CD4-positive, alpha-beta T cell treated with Interleukin-10 for 1 hour (primary cell): ENCODE data around the gene CLEC20A.
A peak's percentile ranks its signal among the peaks of the same experiment; 100 is the strongest.

Source experiments
- DNase-seq: peaks from one replicate; pipeline ENCODE4 v3.0.0-alpha.2; 2020

Gene CLEC20A

DNA sequence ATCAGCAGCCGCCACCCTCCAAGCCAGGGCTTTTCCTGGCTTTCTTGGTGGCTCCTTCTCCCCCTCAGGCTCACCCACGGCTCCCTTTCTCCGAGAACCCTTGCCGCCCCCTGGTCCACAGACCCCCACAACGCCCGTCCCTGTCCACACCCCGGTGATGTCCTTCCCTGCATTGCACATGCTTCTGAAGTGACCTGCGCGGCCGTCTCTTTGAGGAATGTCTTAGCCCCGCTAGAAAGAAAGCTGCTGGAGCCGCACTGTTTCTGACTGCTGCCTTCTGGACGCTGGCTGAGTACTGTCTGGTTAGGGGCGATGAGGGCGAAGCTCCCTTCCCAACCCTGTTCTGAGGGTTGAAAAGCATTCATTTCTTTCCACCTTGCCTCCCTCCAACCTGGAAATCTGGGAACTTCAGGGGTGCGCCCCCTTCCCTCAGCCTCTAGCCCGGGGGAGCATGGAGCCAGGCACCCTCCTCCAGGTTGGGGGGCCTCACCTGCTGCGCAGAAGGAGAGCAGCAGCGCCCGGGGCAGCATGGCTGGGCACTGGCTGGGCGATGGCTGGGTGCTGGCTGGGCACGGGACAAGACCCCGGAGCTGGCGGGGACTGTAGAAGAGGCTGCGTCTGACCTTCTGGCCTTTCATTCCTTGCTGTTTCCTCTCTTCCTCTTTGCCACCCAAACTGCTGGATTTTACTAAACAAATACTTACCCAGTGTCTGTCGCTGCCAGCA lies at the start of gene CLEC20A:
TSS of gene CLEC20A (minus strand) at position 555 of the 726 bp plus-strand sequence. CDS start at position 530, 25 bp downstream.
- no peak for DNase-seq

DNA sequence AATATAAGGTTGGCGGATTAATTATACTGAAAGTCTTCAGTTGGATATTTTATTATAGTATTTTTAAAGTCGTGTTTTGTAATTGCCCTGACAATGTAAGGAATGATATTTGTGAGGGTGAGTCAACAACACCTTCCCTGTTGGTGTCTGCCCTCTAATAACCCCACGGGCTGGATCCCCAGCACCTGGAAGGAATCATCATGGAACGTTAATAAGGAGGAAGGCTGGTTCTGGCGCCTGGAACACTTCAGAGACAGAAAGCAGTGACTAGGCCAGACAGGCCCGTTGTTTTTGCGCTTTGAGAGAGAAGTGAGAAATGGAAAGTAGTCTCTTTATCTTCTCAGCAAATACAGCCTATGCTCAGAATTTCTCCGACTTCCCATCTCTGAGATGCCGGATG lies 47.8 kb upstream of the CLEC20A start:
- no peak for DNase-seq

DNA sequence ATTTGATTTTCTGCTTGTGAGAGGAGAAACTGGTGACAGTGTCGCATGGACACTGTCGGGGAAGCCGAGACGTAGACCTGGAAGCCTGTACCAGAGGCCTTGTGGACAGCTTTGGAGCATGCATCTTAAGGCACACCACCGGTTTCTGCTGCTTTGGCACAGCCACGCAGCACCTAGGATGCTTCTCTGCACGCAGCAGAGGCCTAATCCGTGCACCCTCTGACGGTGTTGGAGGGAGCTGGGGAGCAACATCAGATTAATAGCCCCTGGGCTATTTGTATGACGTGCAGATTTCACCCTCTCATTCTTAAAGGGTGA lies 46.5 kb upstream of the CLEC20A start:
- DNase-seq = no peak

DNA sequence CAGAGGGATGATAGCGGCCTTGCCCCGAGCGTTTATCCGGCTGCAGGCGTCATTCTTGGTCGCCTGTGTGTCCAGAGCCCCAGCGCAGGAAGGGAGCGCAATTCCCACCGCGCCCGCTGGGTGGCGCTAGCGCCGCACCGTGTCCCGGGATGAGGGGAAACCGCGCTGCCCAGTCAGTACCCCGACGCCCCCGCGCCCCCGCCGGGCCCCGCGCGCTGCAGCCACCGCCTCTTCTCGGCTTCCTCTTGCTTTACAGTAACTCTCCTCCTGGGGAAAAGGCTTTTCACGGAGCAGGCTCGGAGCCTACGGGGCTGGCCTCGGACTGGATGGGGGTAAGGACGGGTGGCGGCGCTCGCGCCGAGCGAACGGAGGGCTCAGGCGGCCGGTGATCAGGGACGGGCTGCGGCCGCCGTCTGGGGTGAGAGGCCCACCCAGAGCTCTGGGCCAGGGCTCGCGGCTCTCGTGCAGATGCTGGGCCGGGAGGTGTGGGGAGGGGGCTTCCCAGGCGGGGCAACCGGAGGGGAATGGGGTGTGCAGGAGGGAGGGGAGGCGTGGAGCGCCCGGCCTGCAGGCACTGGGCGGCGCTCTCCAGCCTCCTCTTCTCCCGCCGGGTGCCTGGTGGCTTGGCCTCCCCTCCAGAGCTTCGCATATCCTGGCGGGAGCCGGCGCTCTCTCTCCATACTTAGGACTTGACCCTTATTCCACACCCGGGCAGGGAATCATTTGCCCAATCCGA lies 46.0 kb upstream of the CLEC20A start:
- DNase-seq = peak; percentile 87

DNA sequence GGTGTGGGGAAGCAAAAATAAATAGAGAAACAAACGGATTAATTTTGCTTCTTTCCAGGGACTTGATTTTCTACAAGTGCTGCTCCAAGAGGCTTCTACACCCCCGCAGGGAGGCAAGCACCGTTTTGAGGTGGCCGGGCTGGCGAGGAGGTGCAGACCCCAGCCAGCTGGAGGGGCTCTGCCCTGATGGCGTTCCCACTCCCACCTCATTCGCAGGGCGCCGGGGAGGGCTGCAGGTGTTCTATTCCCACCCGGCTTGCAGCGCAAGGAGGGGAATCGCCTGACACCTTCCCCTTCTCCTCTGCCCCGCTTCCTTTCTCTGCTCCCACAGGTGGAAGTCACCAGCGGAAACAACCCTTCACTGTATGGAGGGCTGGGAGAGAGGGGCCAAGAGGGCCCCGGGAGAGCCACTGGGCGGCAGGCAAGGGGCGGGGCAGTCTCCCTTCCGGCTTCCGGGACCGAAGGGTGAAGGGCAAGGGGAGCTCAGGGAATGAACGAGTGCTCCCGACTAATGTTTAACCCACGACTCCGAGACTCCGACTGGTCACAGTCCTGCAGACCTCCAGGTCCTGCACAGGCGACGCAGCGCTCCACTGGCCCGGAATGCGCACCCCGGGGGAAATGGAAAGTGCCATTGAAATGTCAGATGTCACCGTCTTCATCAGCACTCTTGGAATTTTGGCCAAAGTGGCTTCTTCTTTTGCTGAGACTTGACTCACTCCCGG lies 45.2 kb upstream of the CLEC20A start:
- peak; percentile 33 for DNase-seq

DNA sequence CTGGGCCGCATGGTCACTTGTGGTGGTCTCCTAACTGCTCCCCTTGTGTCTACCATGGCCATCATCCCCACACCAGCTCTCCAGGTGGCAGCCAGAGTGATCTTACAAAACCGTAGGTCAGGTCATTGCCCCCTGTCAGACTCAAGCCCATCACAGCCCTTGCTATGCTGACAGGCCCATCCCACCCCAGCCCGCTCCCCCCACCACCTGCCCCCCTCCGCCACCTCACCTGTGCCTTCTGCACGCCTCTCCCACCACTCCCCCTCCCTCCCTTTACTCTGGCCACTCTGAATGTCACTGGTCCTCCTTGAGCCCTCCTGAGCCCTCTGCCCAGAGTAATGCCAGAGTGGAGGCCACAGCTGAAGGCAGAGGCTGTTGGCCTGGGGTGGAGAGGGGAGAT lies 44.6 kb upstream of the CLEC20A start:
- DNase-seq = no peak

DNA sequence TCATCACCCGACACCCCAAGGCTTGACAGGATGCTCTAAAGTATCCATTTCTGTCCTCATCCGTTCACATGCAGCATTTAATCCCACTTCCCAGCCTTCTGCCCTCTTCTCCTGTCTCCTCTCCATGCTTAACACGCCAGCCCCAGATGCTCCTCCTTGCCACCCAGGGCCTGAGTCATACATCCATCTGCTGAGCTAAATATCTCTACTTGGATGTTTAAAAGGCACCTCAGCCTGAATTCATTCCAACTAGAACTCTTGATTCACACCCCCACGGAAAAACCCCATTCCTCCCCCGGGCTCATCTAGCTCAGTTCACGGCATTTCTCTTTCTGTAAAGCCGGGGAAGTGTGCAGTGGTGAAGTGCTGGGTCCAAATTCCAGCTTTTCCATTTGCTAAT lies 43.9 kb upstream of the CLEC20A start:
- DNase-seq = no peak

DNA sequence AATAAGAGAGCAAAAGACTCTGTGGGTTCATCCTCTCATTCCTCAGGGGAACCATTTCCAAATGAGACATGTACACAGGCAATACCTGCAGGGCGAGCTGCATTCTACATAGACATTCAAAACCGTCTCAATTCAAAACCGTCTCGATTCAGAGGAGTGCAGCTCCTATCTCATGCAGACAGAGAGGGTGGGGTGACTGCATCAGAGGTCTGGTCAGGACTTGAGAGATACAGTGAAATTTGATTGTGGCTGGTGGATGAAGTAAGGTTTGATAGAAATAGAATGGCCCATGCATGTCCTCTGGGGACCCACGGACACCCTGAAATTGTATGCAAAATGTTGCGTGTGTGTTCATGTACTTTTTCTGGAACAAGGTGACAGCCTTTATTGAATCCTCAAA lies 43.4 kb upstream of the CLEC20A start:
- DNase-seq = no peak

DNA sequence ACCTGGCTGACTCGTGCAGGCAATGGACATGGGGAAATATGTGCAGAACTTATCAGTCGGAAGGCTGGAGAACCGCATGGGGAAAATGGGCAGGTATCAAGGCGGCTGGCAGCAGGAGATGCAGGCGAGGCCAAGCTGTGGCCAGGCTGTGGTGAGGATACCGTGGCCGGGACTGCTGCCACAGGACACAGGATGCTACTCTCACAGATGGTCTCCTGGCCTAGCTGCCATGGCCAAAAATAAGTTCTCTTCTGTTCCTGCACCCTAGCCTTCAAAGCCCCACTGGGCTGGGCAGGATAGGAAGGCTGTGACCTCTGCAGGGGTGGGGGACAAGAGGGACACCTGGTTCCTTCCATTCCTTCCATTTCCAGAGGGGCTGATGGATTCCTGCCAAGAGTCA lies 42.5 kb upstream of the CLEC20A start:
- DNase-seq = no peak

DNA sequence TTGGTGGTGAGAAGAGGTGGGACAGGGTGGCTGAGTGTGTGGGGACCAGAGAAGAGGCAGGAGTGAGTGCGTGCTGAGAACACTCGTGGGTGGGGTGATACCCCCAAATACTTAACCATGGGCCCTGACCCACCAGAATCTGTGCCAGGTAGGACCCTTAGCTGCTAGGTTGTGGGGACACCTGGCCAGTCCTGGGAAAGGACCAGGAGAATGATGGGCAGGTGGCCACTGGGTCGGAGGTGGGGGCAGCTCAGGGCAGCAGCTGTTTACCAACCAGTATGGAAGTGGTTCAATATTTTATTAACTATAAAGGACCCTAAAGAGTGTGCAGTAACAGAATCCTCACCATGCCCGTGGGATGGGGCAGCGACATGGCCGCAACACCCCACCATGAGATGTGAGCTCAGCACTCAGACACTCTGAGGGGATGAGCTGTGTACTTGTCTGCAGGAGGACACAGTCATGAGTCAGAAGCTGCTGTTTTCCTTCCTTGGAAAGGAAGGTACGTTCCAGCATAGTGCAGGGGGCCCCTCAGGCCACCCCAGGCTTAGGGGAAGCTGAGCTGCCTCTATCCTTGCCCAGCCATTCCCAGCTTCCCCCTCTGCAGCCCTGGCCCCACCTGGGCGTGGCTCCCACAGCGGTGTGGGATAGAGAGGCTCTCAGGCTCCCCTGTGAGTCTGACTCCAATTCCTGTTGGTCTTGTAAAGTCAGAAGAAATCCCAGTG lies 41.6 kb upstream of the CLEC20A start:
- no peak for DNase-seq

DNA sequence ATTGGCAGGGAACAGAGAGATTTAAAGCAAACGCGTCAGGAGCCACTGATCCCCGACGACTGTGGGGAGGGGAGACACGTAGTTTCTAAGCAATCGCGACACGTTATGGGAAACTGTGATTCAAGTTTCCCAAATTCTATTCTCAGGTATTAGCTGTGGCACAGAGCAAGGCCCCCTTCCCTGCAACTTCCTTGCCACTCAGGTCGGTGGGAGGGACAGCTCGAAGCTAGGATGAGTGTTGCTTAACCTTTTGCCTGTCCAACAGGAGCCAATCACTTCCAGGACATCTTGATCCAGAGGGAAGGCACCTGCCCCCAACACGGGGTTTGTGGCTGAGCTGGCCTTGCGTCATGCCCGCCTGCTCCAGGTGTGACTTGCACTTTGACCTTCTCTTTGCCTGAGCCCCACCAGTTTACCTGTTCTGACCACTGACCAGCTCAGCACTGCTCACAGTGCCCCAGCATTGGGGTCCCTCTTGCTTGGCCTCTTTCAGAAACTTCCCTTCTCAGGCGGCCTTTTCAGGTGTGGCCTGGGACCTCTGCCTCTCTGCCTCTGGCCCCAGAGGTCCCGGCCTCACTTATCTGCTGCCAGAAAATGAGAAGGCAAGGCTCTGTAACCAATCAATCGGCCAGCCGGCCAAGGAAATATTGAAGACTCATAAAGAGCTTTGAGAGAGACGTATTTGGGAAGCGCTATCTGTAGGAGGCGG lies 40.8 kb upstream of the CLEC20A start:
- no peak for DNase-seq

DNA sequence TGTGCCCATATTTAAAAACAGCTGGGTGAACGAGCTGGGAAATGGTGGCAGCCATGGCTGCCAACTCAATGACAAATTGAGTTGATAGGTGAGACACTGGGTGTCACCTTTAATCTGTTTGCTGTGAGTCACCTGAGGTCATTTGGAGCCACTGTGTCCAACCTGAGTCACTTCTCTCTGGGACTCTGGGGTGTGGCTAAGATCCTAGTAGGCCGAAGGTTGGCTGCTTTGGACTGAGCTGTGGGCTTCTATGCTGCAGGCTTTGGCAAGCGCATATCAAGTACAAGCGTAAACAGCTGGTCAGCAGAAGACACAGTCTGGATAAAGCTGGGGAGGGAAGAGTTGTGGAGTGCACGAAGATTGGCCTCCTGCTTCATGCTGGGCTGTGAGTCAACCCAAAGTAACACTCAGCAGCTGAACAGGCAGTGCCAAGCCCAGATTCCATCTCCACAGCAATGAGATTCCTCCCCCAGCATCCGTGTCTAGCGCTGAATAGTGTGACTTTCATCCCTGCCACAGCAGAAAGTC lies 40.1 kb upstream of the CLEC20A start:
- DNase-seq = no peak

DNA sequence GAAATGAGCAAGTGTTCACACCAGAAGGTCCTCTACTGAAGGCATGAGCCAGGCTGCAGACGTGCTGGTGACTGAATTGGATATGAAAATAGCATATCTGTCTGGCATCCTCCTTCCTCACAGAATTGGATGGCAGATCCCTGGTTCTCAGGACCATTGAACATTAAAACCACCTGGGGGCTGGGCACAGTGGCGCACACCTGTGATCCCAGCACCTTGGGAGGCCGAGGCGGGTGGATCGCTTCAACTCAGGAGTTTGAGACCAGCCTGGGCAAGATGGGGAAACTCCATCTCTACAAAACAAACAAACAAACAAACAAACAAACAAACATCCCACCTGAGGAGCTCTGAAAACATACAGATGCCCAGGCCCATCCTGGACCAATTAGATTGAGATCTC lies 39.6 kb upstream of the CLEC20A start:
- no peak for DNase-seq

DNA sequence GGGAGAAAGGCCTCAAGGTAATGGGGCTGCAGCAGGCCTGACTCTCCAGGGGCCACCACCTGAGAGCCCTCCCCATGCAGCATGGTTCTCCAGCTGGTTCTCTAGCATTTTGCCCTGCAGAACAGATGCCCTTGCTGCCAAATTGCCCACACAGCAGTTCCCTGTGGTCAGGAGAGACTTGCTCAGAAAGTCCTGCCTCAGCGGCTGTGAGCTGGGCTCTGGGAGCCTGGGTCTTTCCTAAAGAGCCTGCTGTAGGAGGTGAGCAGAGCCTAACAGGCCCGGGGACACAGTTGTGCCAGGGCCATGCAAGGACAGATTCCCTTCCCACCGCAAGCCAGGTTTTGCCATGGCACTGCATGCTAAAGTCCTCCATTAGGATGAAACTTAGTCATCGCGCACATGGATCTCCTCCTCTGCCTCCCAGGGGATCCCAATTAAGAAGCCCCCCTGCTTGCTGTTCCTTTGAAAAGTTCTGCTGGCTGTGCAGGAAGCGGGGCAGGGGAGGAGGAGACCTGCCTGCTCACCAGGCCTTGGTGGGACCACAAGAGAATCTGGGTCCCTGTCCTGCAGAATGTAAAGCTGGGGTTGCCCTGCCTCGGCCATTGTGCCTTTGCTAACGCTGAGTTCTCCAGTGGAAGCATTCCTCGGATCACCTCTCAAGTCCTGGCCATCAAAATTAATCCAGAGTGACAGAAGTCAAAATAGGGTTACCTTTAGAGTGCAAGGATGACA lies 37.5 kb upstream of the CLEC20A start:
- no peak for DNase-seq

DNA sequence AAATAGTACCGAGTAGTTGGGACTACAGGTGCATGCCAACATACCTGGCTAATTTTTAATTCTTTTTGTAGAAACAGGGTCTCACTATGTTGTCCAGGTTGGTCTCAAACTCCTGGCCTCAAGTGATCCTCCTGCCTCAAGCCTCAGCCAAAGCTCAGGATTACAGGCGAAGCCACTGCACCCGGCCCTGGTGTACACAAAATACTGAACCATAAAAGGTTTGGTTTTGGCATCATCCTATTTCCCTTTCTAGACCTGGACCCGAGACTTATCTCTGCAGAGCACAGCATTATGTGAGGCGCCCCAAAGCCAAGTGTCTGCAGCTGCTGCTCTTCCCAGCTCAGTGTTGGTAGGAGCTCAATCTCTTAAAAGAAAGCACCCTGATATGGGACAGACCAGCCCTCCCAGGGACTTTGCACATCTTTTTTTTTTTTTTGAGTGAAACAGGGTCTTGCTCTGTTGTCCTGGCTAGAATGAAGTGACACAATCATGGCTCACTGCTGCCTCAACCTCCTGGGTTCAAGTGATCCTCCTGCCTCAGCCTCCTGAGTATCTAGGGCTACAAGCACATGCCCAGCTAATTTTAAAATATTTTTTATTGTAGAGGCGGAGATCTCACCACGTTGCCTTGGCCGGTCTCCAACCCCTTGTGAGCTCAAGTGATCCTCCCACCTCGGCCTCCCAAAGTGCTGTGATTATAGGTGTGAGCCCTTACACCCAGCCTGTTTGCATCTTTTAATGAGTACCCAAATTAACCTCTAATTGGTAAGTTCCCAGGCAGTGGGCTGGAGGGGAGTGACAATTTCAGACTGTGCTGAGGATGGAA lies 36.6 kb upstream of the CLEC20A start:
- no peak for DNase-seq

DNA sequence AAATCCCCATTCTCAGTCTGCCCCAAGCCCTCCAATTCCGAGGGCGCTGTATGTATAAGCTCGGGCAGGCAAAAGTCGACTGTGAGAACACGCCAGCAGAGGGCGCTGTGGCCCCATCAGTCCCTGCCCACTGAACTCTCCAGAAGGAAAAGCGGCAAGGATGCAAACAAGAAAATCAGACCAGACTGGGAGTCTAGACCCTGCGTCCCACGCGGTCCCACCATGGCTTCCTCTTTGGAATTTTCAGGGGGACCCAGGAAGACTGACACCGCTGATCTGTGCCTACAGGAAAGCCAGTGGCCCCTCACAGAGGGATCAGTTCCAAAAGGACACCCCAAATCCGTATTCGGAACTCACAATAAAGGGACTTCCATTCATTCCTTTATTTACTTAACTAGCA lies 35.6 kb upstream of the CLEC20A start:
- DNase-seq = peak; percentile 70

DNA sequence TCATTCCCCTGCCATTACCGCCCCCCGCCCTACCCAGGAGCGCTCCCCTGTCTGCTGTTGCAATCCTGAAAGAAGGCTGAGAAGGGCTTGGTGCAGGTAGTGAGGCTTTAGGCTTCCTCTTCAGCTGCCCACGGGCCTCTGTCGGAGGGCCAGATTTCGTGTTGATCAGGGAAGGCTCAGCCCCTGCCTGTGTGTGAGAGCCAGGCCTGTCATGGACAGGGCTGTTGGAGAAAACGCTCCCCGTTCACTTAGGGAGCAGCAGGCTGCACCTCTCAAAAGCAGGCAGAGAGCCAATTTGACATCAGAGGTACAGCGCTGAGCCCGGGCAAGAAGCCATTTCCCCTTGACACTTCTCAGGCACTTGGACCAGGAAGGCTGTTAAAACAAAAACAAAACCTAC lies 35.1 kb upstream of the CLEC20A start:
- no peak for DNase-seq

DNA sequence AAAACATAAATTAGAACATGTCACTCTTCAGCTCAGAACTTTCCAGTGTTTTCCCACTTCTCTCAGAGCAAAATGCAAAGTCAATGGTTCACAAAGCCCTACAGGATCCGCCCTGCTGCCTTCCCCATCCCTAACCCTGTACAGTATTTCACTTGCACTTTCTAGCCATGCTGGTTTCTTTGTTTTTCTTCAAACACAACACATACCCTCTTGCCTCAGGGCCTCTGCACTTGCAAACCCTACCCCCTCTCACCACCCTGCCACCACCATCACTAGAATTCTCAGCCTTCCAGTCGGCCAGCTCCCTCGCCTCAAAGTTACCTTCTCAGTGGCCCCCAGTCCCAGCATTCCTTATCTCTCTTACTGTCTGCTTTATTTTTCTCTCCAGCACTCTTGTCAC lies 33.7 kb upstream of the CLEC20A start:
- no peak for DNase-seq

DNA sequence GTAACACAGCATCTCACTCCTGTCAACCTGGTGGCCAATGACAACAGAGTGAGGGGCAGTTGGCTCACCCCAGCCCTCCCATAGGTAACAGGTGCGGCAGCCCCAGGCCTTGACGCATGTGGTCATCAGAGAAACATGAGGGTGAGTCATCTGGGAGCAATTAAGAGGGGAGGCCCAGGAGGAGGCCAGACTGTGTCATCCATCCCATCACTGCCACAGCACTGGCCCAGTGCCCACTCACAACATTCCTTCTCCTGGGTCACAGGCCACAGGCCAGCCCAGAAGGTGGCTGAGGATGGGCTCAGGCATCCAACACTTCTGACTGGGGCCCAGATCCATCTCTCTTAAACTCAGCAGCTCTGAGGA lies 33.3 kb upstream of the CLEC20A start:
- DNase-seq = no peak

DNA sequence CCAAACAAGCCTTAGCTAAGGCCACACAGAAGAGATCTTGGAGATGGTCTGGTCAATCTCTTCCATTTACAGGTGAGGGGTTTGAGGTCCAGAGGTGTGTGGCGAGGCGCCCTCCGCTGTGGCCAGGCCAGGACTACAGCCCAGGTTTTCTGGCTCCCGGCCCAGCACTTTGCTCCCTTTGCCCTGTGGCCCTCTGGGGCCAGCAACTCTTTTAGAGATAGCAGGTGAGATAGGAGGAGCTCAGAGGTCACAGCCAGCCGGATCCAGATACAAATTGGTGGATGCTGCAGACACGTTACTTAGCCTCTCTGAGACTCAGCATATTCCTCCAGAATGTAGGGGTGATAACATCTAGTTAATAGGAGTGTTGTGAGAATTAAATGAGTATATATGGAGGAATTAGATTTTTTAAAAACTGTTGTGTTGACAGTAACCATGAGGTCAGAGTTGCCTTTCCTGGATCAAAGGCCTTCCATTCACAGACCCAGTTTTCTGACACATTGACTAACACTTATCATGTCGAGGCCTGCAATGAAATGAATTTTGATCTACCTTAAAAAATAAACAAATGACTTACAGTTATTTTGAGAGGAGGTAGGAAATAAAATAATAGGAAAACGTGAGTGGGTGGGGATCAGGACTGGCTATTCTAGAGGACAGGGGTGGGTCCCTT lies 32.7 kb upstream of the CLEC20A start:
- DNase-seq = no peak
